Tibial nerve (tissue), 4 donors: ENCODE data around the gene ITGA1. TPM values are rescaled to one million over a fixed set of nuclear protein-coding genes. Genes with fewer than 3 reads are reported as not detected.
A peak's percentile ranks its signal among the peaks of the same experiment; 100 is the strongest.

Experiments
- DNase-seq, 2 donors: peaks; one replicate each; pipeline ENCODE4 v3.0.0-alpha.2; 2019; ENCODE audit warnings: low spot score in 2 of 2
- H3K27ac ChIP-seq, 4 donors: fragments of 200-600 bp; sonication (generic) in 3 of 4; one replicate each; pipeline ENCODE4 v1.5.1; 2017 to 2019; ENCODE audit warnings: mild to moderate bottlenecking in 1 of 4
- H3K27me3 ChIP-seq, 2 donors: fragments of 200-600 bp; sonication (generic) in 1 of 2; one replicate each; pipeline versions ENCODE4 v1.5.1 to v1.6.0; 2017 to 2019
- H3K36me3 ChIP-seq, 3 donors: fragments of 200-600 bp; sonication (generic); one replicate each; pipeline ENCODE4 v1.5.1; 2018 to 2019
- H3K4me1 ChIP-seq, 4 donors: fragments of 200-600 bp; sonication (generic) in 3 of 4; one replicate each; pipeline ENCODE4 v1.5.1; 2017 to 2019
- H3K4me3 ChIP-seq, 4 donors: fragments of 200-600 bp; sonication (generic) in 3 of 4; one replicate each; pipeline ENCODE4 v1.5.1; 2017 to 2019; ENCODE audit warnings: mild to moderate bottlenecking in 1 of 4, moderate library complexity in 1 of 4
- H3K9me3 ChIP-seq, 4 donors: fragments of 200-600 bp; sonication (generic) in 3 of 4; one replicate each; pipeline ENCODE4 v1.5.1; 2017 to 2019
- EP300 ChIP-seq, 2 donors: sonication (generic); formaldehyde crosslinking; IDR thresholded peaks; one replicate each; pipeline ENCODE4 v1.6.1; 2017; ENCODE audit warnings: antibody characterized with exemption in 2 of 2, mild to moderate bottlenecking in 1 of 2
- POLR2A ChIP-seq, 2 donors: fragments of 450-650 bp; IDR thresholded peaks; one replicate each; pipeline ENCODE4 v1.6.1; 2017; ENCODE audit warnings: antibody characterized with exemption in 2 of 2, mild to moderate bottlenecking in 2 of 2, moderate library complexity in 2 of 2
- WGBS, 2 donors: methylation state at CpG; one replicate each; pipeline ENCODE4 v1.1.5; 2018; 5-methylcytosine and 5-hydroxymethylcytosine counted together
- total RNA-seq, 4 donors: library from RNA; depleted of rRNA; stranded (reverse); fragments of >200 nt; gene quantifications; one replicate each; pipeline ENCODE4 v1.1.0, GENCODE V29; 2016
- TF ChIP-seq, protein P1 (sequence below), 5 experiments: fragments of 200-600 bp in 3 of 5; fragments of 450-650 bp in 2 of 5; sonication (generic) in 3 of 5; IDR thresholded peaks; one replicate each; pipeline ENCODE4 v1.5.1; 2016 to 2019; ENCODE audit warnings: antibody characterized with exemption in 5 of 5, mild to moderate bottlenecking in 3 of 5, moderate library complexity in 2 of 5

Gene ITGA1
- total RNA-seq, 4 donors from 2014 or later, result 26.8 to 62.5 (median 27.7) TPM

DNA sequence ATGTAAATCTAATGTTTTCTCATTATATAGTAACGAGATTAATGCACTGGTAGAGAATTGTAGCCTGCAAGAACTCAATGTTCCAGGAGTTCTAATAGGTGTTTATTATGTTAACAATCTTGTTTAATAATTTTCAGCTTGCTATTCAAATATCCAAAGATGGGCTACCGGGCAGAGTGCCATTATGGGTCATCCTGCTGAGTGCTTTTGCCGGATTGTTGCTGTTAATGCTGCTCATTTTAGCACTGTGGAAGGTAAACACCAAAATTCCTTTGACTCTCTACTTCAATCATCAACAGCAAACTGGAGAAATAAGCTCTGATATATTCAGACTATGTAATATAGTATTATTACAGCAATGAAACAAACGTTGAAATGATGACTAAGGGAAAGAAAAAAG, 159.5 kb downstream of the ITGA1 start:
- Histone ChIP-seq H3K36me3 (no peaks in the 10 kb centered on the region), H3K4me1 (peaks cover 0 to 42% (median 0%) of the 10 kb centered on the region in 4 donors), H3K4me3 (no peak overlapping the region), H3K27ac (peak overlapping the region in 1 of 4 donors; percentile 57), H3K9me3 (no peaks in the 10 kb centered on the region), H3K27me3 (no peaks in the 10 kb centered on the region)
- WGBS, 2 donors, result 49 to 55% methylated on average over 4 of the region's 4 CpGs
- TF ChIP-seq POLR2A (IDR thresholded peaks at IDR 0.05) (no peak), EP300 (IDR thresholded peaks at IDR 0.05) (no peak)
- TF ChIP-seq, protein P1, sequence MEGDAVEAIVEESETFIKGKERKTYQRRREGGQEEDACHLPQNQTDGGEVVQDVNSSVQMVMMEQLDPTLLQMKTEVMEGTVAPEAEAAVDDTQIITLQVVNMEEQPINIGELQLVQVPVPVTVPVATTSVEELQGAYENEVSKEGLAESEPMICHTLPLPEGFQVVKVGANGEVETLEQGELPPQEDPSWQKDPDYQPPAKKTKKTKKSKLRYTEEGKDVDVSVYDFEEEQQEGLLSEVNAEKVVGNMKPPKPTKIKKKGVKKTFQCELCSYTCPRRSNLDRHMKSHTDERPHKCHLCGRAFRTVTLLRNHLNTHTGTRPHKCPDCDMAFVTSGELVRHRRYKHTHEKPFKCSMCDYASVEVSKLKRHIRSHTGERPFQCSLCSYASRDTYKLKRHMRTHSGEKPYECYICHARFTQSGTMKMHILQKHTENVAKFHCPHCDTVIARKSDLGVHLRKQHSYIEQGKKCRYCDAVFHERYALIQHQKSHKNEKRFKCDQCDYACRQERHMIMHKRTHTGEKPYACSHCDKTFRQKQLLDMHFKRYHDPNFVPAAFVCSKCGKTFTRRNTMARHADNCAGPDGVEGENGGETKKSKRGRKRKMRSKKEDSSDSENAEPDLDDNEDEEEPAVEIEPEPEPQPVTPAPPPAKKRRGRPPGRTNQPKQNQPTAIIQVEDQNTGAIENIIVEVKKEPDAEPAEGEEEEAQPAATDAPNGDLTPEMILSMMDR (IDR thresholded peaks at IDR 0.05), result no peak
- no peak for DNase-seq

DNA sequence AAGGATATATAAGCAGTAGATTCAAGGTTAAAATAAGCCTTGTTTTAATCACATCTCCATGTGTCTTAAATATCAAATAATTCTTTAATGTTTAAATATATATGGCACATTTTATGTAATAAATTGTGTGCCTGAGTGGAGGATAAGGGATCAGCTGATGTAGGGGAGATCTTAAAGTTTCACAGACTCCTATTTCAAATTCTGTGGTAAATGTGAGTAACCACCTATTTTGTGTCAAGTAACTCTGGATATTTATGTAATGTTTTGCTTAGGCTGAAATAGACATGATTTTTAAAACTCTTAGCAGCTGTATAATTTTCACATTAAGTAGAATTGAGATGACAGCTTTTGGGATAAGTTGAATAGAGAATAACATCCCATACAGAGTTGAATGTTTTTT, 160.1 kb downstream of the ITGA1 start:
- TF ChIP-seq POLR2A (IDR thresholded peaks at IDR 0.05) (no peak), EP300 (IDR thresholded peaks at IDR 0.05) (no peak)
- TF ChIP-seq, protein P1 (IDR thresholded peaks at IDR 0.05), result no peak
- no peak for DNase-seq
- peaks cover 0 to 3% (median 0%) of the 10 kb centered on the region in 3 donors for H3K36me3 ChIP-seq
- no peaks in the 10 kb centered on the region for H3K9me3 ChIP-seq
- no peaks in the 10 kb centered on the region for H3K27me3 ChIP-seq
- H3K4me3 ChIP-seq, result no peak overlapping the region
- H3K27ac ChIP-seq, result no peak overlapping the region
- H3K4me1 ChIP-seq, result peaks cover 0 to 42% (median 0%) of the 10 kb centered on the region in 4 donors

DNA sequence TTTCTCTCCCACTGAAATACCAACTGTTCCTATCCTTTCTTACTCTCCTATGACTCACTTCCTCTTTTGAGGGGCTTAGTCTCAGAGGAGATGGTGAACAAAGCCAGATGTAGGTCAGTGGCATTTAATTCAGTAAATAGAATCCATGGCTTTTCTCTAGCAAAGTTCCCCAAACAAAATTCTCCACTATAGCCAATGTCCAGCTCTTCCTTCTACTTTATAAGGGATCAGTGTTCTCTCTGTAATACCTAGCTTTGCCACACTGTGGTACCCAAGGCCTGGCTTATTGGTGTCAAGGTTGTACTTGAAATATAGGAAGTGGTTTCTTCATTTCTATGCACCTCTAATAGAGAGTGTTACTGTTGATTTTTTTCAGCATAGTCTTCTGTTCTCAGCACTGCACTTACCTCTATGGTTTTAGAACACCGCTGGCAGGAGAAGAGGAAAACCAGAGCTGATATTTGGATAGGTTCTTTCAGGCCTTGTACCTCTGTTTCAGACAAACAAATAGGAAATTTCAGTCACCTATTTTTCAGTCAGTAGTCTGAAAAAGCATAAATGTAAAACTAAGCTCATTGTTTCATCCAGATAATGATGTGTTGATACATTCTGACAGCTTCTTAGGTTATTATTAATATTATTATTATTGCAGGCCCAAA, 160.8 kb downstream of the ITGA1 start:
- TF ChIP-seq POLR2A (IDR thresholded peaks at IDR 0.05), result no peak
- TF ChIP-seq, protein P1 (IDR thresholded peaks at IDR 0.05), result peak; percentile 68 to 88 (median 81)
- peak in 1 of 2 donors; percentile 26 for TF ChIP-seq EP300 (IDR thresholded peaks at IDR 0.05)
- H3K4me1 ChIP-seq, result peaks cover 0 to 42% (median 0%) of the 10 kb centered on the region in 4 donors
- H3K27ac ChIP-seq, result peak overlapping the region in 2 of 4 donors; percentile 32 to 47
- no peak overlapping the region for H3K4me3 ChIP-seq
- H3K27me3 ChIP-seq, result no peaks in the 10 kb centered on the region
- peaks cover 0 to 6% (median 0%) of the 10 kb centered on the region in 3 donors for H3K36me3 ChIP-seq
- 25 to 46% methylated on average over 1 of the region's 1 CpG for WGBS, 2 donors
- H3K9me3 ChIP-seq, result no peaks in the 10 kb centered on the region
- peak; percentile 21 to 90 for DNase-seq

DNA sequence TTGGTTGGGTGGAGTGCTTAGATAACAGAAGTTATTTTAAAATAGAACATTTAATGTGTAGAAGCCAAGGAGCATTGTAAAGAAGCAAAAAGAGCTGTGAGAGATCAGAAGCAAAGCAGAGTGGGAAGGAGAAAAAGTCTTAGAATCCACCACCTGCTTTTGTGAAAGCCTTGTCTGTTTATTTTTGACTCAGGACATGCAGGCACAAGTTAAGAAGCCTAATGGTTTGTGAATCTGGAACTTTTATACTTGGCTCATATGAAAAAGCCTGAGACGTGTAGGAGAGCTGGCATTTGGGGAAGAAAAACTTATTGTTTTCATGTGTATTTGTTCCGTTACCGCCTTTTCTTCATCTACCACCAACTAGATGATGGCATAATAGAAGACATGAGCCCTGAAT, 163.0 kb downstream of the ITGA1 start:
- no peak overlapping the region for H3K4me3 ChIP-seq
- H3K27me3 ChIP-seq, result no peaks in the 10 kb centered on the region
- peak overlapping the region in 2 of 4 donors; percentile 9 to 52 for H3K27ac ChIP-seq
- no peaks in the 10 kb centered on the region for H3K9me3 ChIP-seq
- TF ChIP-seq, protein P1 (IDR thresholded peaks at IDR 0.05), result no peak
- TF ChIP-seq POLR2A (IDR thresholded peaks at IDR 0.05) (no peak), EP300 (IDR thresholded peaks at IDR 0.05) (no peak)
- peaks cover 0 to 42% (median 0%) of the 10 kb centered on the region in 4 donors for H3K4me1 ChIP-seq
- 44 to 60% methylated on average over 3 of the region's 3 CpGs for WGBS, 2 donors
- H3K36me3 ChIP-seq, result peaks cover 0 to 12% (median 0%) of the 10 kb centered on the region in 3 donors
- no peak for DNase-seq

DNA sequence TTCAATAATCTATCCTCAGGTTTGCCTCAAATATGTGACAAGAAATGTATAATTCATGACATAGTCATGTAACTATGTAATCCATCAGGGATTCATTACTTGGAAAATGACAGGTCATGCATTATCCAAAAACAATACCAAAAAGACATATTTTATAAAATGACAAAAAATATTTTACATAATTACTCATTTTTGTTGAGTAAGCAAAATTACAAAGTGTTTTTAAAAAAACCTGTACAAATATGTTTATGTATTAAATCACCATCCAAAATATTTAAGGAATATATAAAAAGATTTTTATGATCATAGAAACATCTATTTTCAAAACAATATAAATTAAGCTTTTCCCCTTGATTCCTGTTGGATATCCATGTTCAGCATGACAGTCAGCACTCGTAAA, 164.8 kb downstream of the ITGA1 start:
- no peak overlapping the region for H3K27ac ChIP-seq
- H3K27me3 ChIP-seq, result no peaks in the 10 kb centered on the region
- no peaks in the 10 kb centered on the region for H3K9me3 ChIP-seq
- H3K4me1 ChIP-seq, result peaks cover 0 to 26% (median 0%) of the 10 kb centered on the region in 4 donors
- H3K4me3 ChIP-seq, result no peak overlapping the region
- no peak for DNase-seq
- H3K36me3 ChIP-seq, result peaks cover 0 to 12% (median 0%) of the 10 kb centered on the region in 3 donors
- TF ChIP-seq, protein P1 (IDR thresholded peaks at IDR 0.05), result no peak
- no peak for TF ChIP-seq POLR2A (IDR thresholded peaks at IDR 0.05)
- no peak for TF ChIP-seq EP300 (IDR thresholded peaks at IDR 0.05)
- WGBS, 2 donors, result 92% methylated on average over 1 of the region's 1 CpG
